ENCODE results near the gene AFF4. TPM values are rescaled to one million over a fixed set of nuclear protein-coding genes. Genes with fewer than 3 reads are reported as not detected.

The AFF4 gene
- total RNA-seq (2022; extraction: Qiagen RNA extraction) = 18.1 to 32.1 TPM (median 24.6 TPM) in 5 replicates

GRCh38 chr5:132963171-132964104 is at the start of gene AFF4:
TSS of gene AFF4 (minus strand) at chr5:132963634. CDS start at chr5:132937189, 26,445 bp downstream.

GRCh38 chr5:132873119-132873929 is 90.1 kb downstream of the AFF4 start, which contains the start of gene LEAP2:
TSS of gene LEAP2 (plus strand) at chr5:132873668. CDS start at chr5:132873695, 27 bp downstream.

DNA sequence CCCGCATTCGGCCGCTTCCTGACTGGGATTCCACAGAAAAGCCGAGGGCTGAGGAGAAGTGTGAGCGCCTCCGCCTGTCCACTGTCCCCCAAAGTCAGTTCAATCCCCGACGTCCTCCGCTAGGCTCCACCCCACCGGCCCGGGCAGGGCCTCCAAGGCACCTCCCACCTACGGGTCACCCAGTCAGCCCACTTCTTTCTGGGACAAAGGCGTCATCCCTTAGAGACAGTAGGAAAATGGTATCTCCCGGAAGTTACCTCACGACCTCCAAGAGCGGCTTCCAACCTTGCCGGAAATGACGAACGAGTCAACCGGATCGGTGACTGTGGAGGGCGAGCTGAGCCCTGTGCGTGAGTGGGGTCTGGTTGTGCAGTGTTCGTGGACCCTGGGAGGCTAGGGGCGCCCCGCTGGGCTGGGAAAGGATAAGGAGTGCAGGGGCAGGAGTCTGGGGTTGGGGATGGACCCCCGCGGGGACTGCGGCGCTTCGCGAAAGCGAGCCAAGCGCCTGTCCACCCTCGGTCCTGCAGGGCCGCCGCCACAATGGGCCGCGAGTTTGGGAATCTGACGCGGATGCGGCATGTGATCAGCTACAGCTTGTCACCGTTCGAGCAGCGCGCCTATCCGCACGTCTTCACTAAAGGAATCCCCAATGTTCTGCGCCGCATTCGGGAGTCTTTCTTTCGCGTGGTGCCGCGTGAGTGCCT is 96.9 kb downstream of the AFF4 start, which contains the start of the genes GDF9 and UQCRQ:
GDF9 (minus strand) TSS at position 128 of the 704 bp plus-strand sequence. CDS start 1,936 bp downstream, outside the sequence.
UQCRQ (plus strand) TSS at position 301 of the 704 bp plus-strand sequence; CDS start at position 541, 240 bp downstream.

DNA sequence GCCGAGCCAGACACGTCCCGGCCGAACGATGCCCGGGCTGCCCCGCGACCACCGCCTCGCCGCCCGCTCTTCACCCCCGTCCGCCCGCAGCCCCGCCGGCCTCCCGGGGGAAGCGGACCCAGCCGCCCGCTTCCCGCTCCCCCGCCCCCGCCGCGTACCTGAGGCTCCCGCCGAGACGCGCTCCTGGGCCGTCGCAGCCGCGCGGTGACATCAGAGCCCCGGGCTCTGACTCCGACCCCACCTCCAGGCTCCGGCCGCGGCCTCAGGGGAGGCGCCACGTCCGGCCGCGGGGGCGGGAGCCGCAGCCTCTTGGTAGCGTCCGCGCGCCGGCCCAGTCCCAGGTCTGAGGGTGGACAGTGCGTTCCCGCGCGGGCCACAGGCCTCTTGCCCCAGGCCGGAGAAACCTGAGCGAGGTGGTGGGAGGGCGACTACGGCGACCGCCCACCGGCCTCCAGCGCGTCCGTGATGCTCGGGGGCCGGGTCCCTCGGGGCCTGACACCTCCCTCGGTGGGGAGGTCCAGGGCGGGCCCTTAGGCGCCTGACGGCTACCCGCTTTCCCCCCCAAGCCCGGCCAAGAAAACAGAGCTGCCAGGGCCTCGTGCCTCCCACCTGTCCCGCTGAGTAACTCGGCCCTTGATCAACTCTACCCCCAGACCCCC is 132.9 kb downstream of the AFF4 start, which contains the start of gene SHROOM1:
SHROOM1 (minus strand) TSS at position 212 of the 659 bp plus-strand sequence. CDS start 4,507 bp downstream, outside the sequence.

Other genes starting within 250 kb of the AFF4 start
- 6.3 to 11.4 TPM (median 8.6 TPM) in 5 replicates for gene KIF3A, start 226.1 kb downstream of the AFF4 start, total RNA-seq (2022; extraction: Qiagen RNA extraction)
- 0.05 to 0.39 TPM (median 0.21 TPM) in 4 of 5 replicates, not detected in the other for gene CCNI2, start 216.2 kb downstream of the AFF4 start, total RNA-seq (2022; extraction: Qiagen RNA extraction)
- 16.2 to 21.1 TPM (median 20.2 TPM) in 5 replicates for gene SEPTIN8, start 186.4 kb downstream of the AFF4 start, total RNA-seq (2022; extraction: Qiagen RNA extraction)
- 0.08 to 0.17 TPM (median 0.09 TPM) in 5 replicates for gene SOWAHA, start 150.3 kb downstream of the AFF4 start, total RNA-seq (2022; extraction: Qiagen RNA extraction)
- 7.6 to 13.4 TPM (median 9.2 TPM) in 5 replicates for gene SHROOM1, start 133.0 kb downstream of the AFF4 start, total RNA-seq (2022; extraction: Qiagen RNA extraction)
- gene GDF9, start 97.2 kb downstream of the AFF4 start, total RNA-seq (2022; extraction: Qiagen RNA extraction) = 0.10 to 0.34 TPM (median 0.19 TPM) in 5 replicates
- 399 to 559 TPM (median 531 TPM) in 5 replicates for gene UQCRQ, start 97.0 kb downstream of the AFF4 start, total RNA-seq (2022; extraction: Qiagen RNA extraction)
- gene LEAP2, start 90.0 kb downstream of the AFF4 start, total RNA-seq (2022; extraction: Qiagen RNA extraction) = 0.46 to 1.4 TPM (median 0.90 TPM) in 5 replicates
- gene ZCCHC10, start 62.9 kb upstream of the AFF4 start, total RNA-seq (2022; extraction: Qiagen RNA extraction) = 27.1 to 30.7 TPM (median 28.4 TPM) in 5 replicates
- 174 to 199 TPM (median 185 TPM) in 5 replicates for gene HSPA4, start 88.4 kb upstream of the AFF4 start, total RNA-seq (2022; extraction: Qiagen RNA extraction)